ENCODE measurements around the gene C16orf74.

GRCh38 chr16:85724936-85725335 lies 26.0 kb downstream of the C16orf74 start:
- TF ChIP-seq POLR2A (IDR thresholded peaks at IDR 0.05) (no peak), CTCF (IDR thresholded peaks at IDR 0.05) (no peak)
